Activated CD4-positive, alpha-beta T cell treated with anti-CD3 and anti-CD28 coated beads, Interleukin-2, amount 10 ng/mL, durations not matched to agents 24 days and 14 days (primary cell): ENCODE results near the gene IFT88. TPM values are rescaled to one million over a fixed set of nuclear protein-coding genes. Genes with fewer than 3 reads are reported as not detected.

ENCODE experiments used
- DNase-seq: peaks from one replicate; pipeline ENCODE4 v3.0.0; 2022
- H3K27ac Mint-ChIP-seq: one replicate; pipeline ENCODE4 v1.8.0; 2022; ENCODE audit warnings: mild to moderate bottlenecking, mixed read lengths
- H3K27me3 Mint-ChIP-seq: one replicate; pipeline ENCODE4 v1.8.0; 2022; ENCODE audit warnings: mixed read lengths
- H3K36me3 Mint-ChIP-seq: one replicate; pipeline ENCODE4 v1.8.0; 2022; ENCODE audit warnings: low read depth, mild to moderate bottlenecking, mixed read lengths
- H3K4me1 Mint-ChIP-seq: one replicate; pipeline ENCODE4 v1.8.0; 2021; ENCODE audit warnings: mixed read lengths
- H3K4me3 Mint-ChIP-seq: one replicate; pipeline ENCODE4 v1.8.0; 2022; ENCODE audit warnings: mild to moderate bottlenecking, moderate library complexity, mixed read lengths
- H3K9me3 Mint-ChIP-seq: one replicate; pipeline ENCODE4 v1.8.0; 2021; ENCODE audit warnings: mixed read lengths
- intact Hi-C: fragments of 100-400 bp; cut with micrococcal nuclease; formaldehyde crosslinking; loops from one replicate; pipeline ENCODE4 v1.15.1; 2023
- total RNA-seq: library from RNA; stranded (reverse); gene quantifications from 2 replicates; pipeline ENCODE4 v1.2.3, GENCODE V29; 2022

IFT88 gene
- total RNA-seq, 1 donor from 2014 or later: 2.2 TPM

GRCh38 chr13:20691616-20692015, 124.7 kb downstream of the IFT88 start:
- no peak overlapping the region for H3K4me3 Mint-ChIP-seq
- no peaks in the 10 kb centered on the region for H3K9me3 Mint-ChIP-seq
- H3K27me3 Mint-ChIP-seq: peaks cover 8% of the 10 kb centered on the region
- intact Hi-C loops: no loop called here
- DNase-seq: no peak
- H3K4me1 Mint-ChIP-seq: no peaks in the 10 kb centered on the region
- H3K27ac Mint-ChIP-seq: no peak overlapping the region
- no peaks in the 10 kb centered on the region for H3K36me3 Mint-ChIP-seq

- peaks cover 33% of the 10 kb centered on the region for H3K27me3 Mint-ChIP-seq
- no peaks in the 10 kb centered on the region for H3K36me3 Mint-ChIP-seq
- H3K4me3 Mint-ChIP-seq: no peak overlapping the region
- no peaks in the 10 kb centered on the region for H3K9me3 Mint-ChIP-seq
- H3K4me1 Mint-ChIP-seq: no peaks in the 10 kb centered on the region
- intact Hi-C loops: no loop called here
- no peak overlapping the region for H3K27ac Mint-ChIP-seq
- DNase-seq: no peak
Measured at GRCh38 chr13:20696073-20696472, 129.1 kb downstream of the IFT88 start.

GRCh38 chr13:20699715-20700114, 132.8 kb downstream of the IFT88 start:
- no peaks in the 10 kb centered on the region for H3K9me3 Mint-ChIP-seq
- intact Hi-C loops: loop anchor here (5.0 to 10.0 kb wide), 5 partner anchors 172 to 517 kb away; partner anchors contain the start of genes CRYL1 and XPO4
- DNase-seq: no peak
- peaks cover 57% of the 10 kb centered on the region for H3K27me3 Mint-ChIP-seq
- no peaks in the 10 kb centered on the region for H3K36me3 Mint-ChIP-seq
- peaks cover 10% of the 10 kb centered on the region for H3K4me1 Mint-ChIP-seq
- no peak overlapping the region for H3K4me3 Mint-ChIP-seq
- H3K27ac Mint-ChIP-seq: no peak overlapping the region

GRCh38 chr13:20700288-20700687, 133.3 kb downstream of the IFT88 start:
- Mint-ChIP-seq H3K4me1 (peaks cover 10% of the 10 kb centered on the region), H3K36me3 (no peaks in the 10 kb centered on the region), H3K4me3 (no peak overlapping the region), H3K9me3 (no peaks in the 10 kb centered on the region), H3K27me3 (peaks cover 59% of the 10 kb centered on the region), H3K27ac (no peak overlapping the region)
- DNase-seq: no peak
- intact Hi-C loops: loop anchor here (5.0 to 10.0 kb wide), 5 partner anchors 173 to 518 kb away; partner anchors contain the start of genes CRYL1 and XPO4

- Mint-ChIP-seq H3K4me1 (peaks cover 10% of the 10 kb centered on the region), H3K36me3 (no peaks in the 10 kb centered on the region), H3K4me3 (no peak overlapping the region), H3K9me3 (no peaks in the 10 kb centered on the region), H3K27ac (no peak overlapping the region), H3K27me3 (peaks cover 52% of the 10 kb centered on the region)
- DNase-seq: no peak
- intact Hi-C loops: loop anchor here (5.0 to 10.0 kb wide), 5 partner anchors 174 to 519 kb away; partner anchors contain the start of genes CRYL1 and XPO4
Measured at GRCh38 chr13:20701461-20701860, 134.5 kb downstream of the IFT88 start.

- H3K27me3 Mint-ChIP-seq: peaks cover 52% of the 10 kb centered on the region
- H3K36me3 Mint-ChIP-seq: no peaks in the 10 kb centered on the region
- intact Hi-C loops: loop anchor here (2.0 to 10.0 kb wide), 6 partner anchors 136 to 520 kb away; partner anchors contain the start of genes CRYL1, IFT88 and XPO4
- no peaks in the 10 kb centered on the region for H3K9me3 Mint-ChIP-seq
- no peak for DNase-seq
- peak overlapping the region; percentile 94 for H3K4me3 Mint-ChIP-seq
- H3K4me1 Mint-ChIP-seq: peaks cover 10% of the 10 kb centered on the region
- peak overlapping the region; percentile 43 for H3K27ac Mint-ChIP-seq
Measured at GRCh38 chr13:20702530-20702914, 135.6 kb downstream of the IFT88 start.

- Mint-ChIP-seq H3K9me3 (no peaks in the 10 kb centered on the region), H3K36me3 (no peaks in the 10 kb centered on the region), H3K4me1 (peaks cover 10% of the 10 kb centered on the region), H3K27me3 (peaks cover 47% of the 10 kb centered on the region), H3K4me3 (peak within 1 kb of the TSS; percentile 94), H3K27ac (peak within 1 kb of the TSS; percentile 88)
- peak; percentile 78 for DNase-seq
- intact Hi-C loops: loop anchor here (2.0 to 10.0 kb wide), 6 partner anchors 136 to 521 kb away; partner anchors contain the start of genes CRYL1, IFT88 and XPO4
Measured at GRCh38 chr13:20702915-20703779, 136.2 kb downstream of the IFT88 start, which contains the start of gene IL17D. Gene IL17D (plus strand): TSS chr13:20703699. CDS start chr13:20704002, 303 bp downstream.

GRCh38 chr13:20703780-20704458, 137.0 kb downstream of the IFT88 start:
- H3K27me3 Mint-ChIP-seq: peaks cover 41% of the 10 kb centered on the region
- H3K9me3 Mint-ChIP-seq: no peaks in the 10 kb centered on the region
- intact Hi-C loops: loop anchor here (1.0 to 10.0 kb wide), 7 partner anchors 69 to 522 kb away; partner anchors contain the start of genes CRYL1, EEF1AKMT1, IFT88 and XPO4
- H3K36me3 Mint-ChIP-seq: no peaks in the 10 kb centered on the region
- DNase-seq: peak; percentile 92
- H3K4me3 Mint-ChIP-seq: no peak overlapping the region
- peaks cover 10% of the 10 kb centered on the region for H3K4me1 Mint-ChIP-seq
- H3K27ac Mint-ChIP-seq: no peak overlapping the region

- H3K9me3 Mint-ChIP-seq: no peaks in the 10 kb centered on the region
- H3K4me3 Mint-ChIP-seq: peak overlapping the region; percentile 76
- H3K4me1 Mint-ChIP-seq: peaks cover 12% of the 10 kb centered on the region
- peak overlapping the region; percentile 22 for H3K27ac Mint-ChIP-seq
- intact Hi-C loops: loop anchor here (1.0 to 10.0 kb wide), 6 partner anchors 69 to 522 kb away; partner anchors contain the start of genes CRYL1, EEF1AKMT1 and XPO4
- H3K36me3 Mint-ChIP-seq: no peaks in the 10 kb centered on the region
- peaks cover 39% of the 10 kb centered on the region for H3K27me3 Mint-ChIP-seq
- no peak for DNase-seq
Measured at GRCh38 chr13:20704459-20705069, 137.6 kb downstream of the IFT88 start.

- Mint-ChIP-seq H3K27me3 (peaks cover 21% of the 10 kb centered on the region), H3K9me3 (no peaks in the 10 kb centered on the region), H3K27ac (no peak overlapping the region), H3K4me1 (peaks cover 14% of the 10 kb centered on the region), H3K4me3 (no peak overlapping the region), H3K36me3 (no peaks in the 10 kb centered on the region)
- DNase-seq: no peak
- intact Hi-C loops: loop anchor here (10.0 kb wide), 1 partner anchor 198 kb away; the partner anchor contains the start of gene XPO4
Measured at GRCh38 chr13:20706661-20707060, 139.7 kb downstream of the IFT88 start.

GRCh38 chr13:20708216-20708615, 141.3 kb downstream of the IFT88 start:
- Mint-ChIP-seq H3K9me3 (no peaks in the 10 kb centered on the region), H3K4me3 (no peak overlapping the region), H3K27me3 (peaks cover 9% of the 10 kb centered on the region), H3K27ac (no peak overlapping the region), H3K4me1 (peaks cover 11% of the 10 kb centered on the region), H3K36me3 (no peaks in the 10 kb centered on the region)
- no peak for DNase-seq
- intact Hi-C loops: loop anchor here (10.0 kb wide), 1 partner anchor 197 kb away; the partner anchor contains the start of gene XPO4

- Mint-ChIP-seq H3K27me3 (peaks cover 18% of the 10 kb centered on the region), H3K36me3 (no peaks in the 10 kb centered on the region), H3K4me3 (no peak overlapping the region), H3K9me3 (no peaks in the 10 kb centered on the region), H3K27ac (no peak overlapping the region), H3K4me1 (peaks cover 10% of the 10 kb centered on the region)
- no peak for DNase-seq
- intact Hi-C loops: loop anchor here (10.0 kb wide), 1 partner anchor 195 kb away; the partner anchor contains the start of gene XPO4
Measured at GRCh38 chr13:20709369-20709768, 142.4 kb downstream of the IFT88 start.

GRCh38 chr13:20709782-20710181, 142.8 kb downstream of the IFT88 start:
- Mint-ChIP-seq H3K9me3 (no peaks in the 10 kb centered on the region), H3K27ac (no peak overlapping the region), H3K4me3 (no peak overlapping the region), H3K27me3 (peaks cover 17% of the 10 kb centered on the region), H3K4me1 (peaks cover 8% of the 10 kb centered on the region), H3K36me3 (no peaks in the 10 kb centered on the region)
- intact Hi-C loops: loop anchor here (10.0 kb wide), 1 partner anchor 195 kb away; the partner anchor contains the start of gene XPO4
- no peak for DNase-seq
